SU-DHL-6 (cell line): Measurements from ENCODE around the gene SCG5.

Experiments
- H2AFZ ChIP-seq: fragments of 200-600 bp; sonication (generic); 2 replicates; pipeline ENCODE4 v1.6.1; 2014; ENCODE audit warnings: low read depth, mild to moderate bottlenecking, moderate library complexity, mixed read lengths, antibody characterized with exemption, low read length; ENCODE audit not compliant: severe bottlenecking
- H3F3A ChIP-seq: fragments of 200-600 bp; shearing (Covaris generic); 2 replicates; pipeline ENCODE4 v1.6.0; 2016; ENCODE audit warnings: antibody characterized with exemption, mild to moderate bottlenecking; ENCODE audit not compliant: insufficient read depth
- H3K27ac ChIP-seq: fragments of 200-600 bp; sonication (generic); 2 replicates; pipeline ENCODE4 v1.5.1; 2016; ENCODE audit warnings: low read depth, mild to moderate bottlenecking, low read length, moderate library complexity, mixed read lengths
- H3K27me3 ChIP-seq: fragments of 200-600 bp; sonication (generic), shearing (Covaris generic); 2 replicates; pipeline ENCODE4 v1.6.0; 2014; ENCODE audit warnings: mild to moderate bottlenecking, low read length
- H3K36me3 ChIP-seq: fragments of 200-600 bp; sonication (generic); 2 replicates; pipeline ENCODE4 v1.6.1; 2014; ENCODE audit warnings: mild to moderate bottlenecking, low read length, mixed read lengths
- H3K4me2 ChIP-seq: fragments of 300-600, 200-600 bp; shearing (Covaris generic), sonication (generic); 2 replicates; pipeline ENCODE4 v1.6.0; 2014; ENCODE audit warnings: low read length, low read depth, mild to moderate bottlenecking; ENCODE audit not compliant: poor library complexity, severe bottlenecking
- H3K4me3 ChIP-seq: fragments of 200-600 bp; sonication (generic); 2 replicates; pipeline ENCODE4 v1.5.1; 2014; ENCODE audit warnings: antibody characterized with exemption, low read length, mild to moderate bottlenecking, mixed read lengths; ENCODE audit not compliant: insufficient read depth, poor library complexity, severe bottlenecking
- H3K79me2 ChIP-seq: fragments of 200-600 bp; sonication (generic); 2 replicates; pipeline ENCODE4 v1.6.1; 2014; ENCODE audit warnings: mild to moderate bottlenecking, low read length, moderate library complexity; ENCODE audit not compliant: insufficient read depth
- H3K9ac ChIP-seq: fragments of 200-600 bp; sonication (generic); 2 replicates; pipeline ENCODE4 v1.7.0; 2014; ENCODE audit warnings: mild to moderate bottlenecking, low read length
- H3K9me2 ChIP-seq: fragments of 200-600 bp; sonication (generic); replicated peaks from 2 replicates; pipeline ENCODE4 v1.6.1; 2014; ENCODE audit warnings: low read length; ENCODE audit not compliant: insufficient read depth
- H3K9me3 ChIP-seq: fragments of 200-600 bp; sonication (generic); 2 replicates; pipeline ENCODE4 v1.6.1; 2014; ENCODE audit warnings: low read length, mixed read lengths; ENCODE audit not compliant: insufficient read depth
- H4K20me1 ChIP-seq: fragments of 200-600 bp; sonication (generic); 2 replicates; pipeline ENCODE4 v1.6.1; 2014; ENCODE audit warnings: low read depth, mild to moderate bottlenecking, antibody characterized with exemption, low read length, moderate library complexity, mixed read lengths
- CTCF ChIP-seq: fragments of 200-600 bp; sonication (generic); IDR thresholded peaks from one replicate; pipeline ENCODE4 v1.5.1; 2017; ENCODE audit warnings: antibody characterized with exemption, mild to moderate bottlenecking, low read length, moderate library complexity; ENCODE audit not compliant: insufficient read depth, poor library complexity, severe bottlenecking
- EZH2phosphoT487 ChIP-seq: fragments of 200-600 bp; sonication (generic), shearing (Covaris generic); conservative IDR thresholded peaks from 2 replicates; pipeline ENCODE4 v1.6.1; 2018; ENCODE audit warnings: mild to moderate bottlenecking, antibody characterized with exemption, low read length, moderate library complexity, mixed read lengths

Gene SCG5

DNA sequence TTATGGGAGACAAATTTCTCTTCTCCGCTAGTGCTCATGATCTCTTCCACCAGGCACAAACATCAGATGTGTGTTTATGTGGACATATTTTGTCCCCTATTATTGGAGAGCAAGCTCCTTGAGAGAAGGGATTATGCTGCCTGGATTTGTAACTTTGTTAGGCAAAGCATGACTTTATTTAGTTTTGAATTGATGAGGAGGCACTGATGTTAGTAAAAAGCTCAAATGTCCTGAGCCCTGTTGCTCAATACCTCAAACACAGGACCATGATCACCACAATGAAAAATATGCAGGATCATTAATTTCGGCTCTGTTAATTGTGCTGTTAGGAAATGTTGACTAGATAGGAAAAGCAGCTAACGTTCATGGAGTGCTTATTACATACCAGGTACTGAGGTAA, 29.1 kb downstream of the SCG5 start:
- H2AFZ ChIP-seq = no peak overlapping the region
- H3K4me3 ChIP-seq = no peak overlapping the region
- no peaks in the 10 kb centered on the region for H3F3A ChIP-seq
- H3K27me3 ChIP-seq = no peaks in the 10 kb centered on the region
- no peak overlapping the region for H3K4me2 ChIP-seq
- no peaks in the 10 kb centered on the region for H3K79me2 ChIP-seq
- H3K9ac ChIP-seq = no peak overlapping the region
- no peak for TF ChIP-seq EZH2phosphoT487
- TF ChIP-seq CTCF = no peak
- no peak overlapping the region for H3K27ac ChIP-seq
- H3K9me2 ChIP-seq = no peaks in the 10 kb centered on the region
- H4K20me1 ChIP-seq = no peaks in the 10 kb centered on the region
- H3K36me3 ChIP-seq = 0 out of 2 replicates have a peak, but pooled peaks cover 4% of the 10 kb centered on the region
- no peaks in the 10 kb centered on the region for H3K9me3 ChIP-seq

DNA sequence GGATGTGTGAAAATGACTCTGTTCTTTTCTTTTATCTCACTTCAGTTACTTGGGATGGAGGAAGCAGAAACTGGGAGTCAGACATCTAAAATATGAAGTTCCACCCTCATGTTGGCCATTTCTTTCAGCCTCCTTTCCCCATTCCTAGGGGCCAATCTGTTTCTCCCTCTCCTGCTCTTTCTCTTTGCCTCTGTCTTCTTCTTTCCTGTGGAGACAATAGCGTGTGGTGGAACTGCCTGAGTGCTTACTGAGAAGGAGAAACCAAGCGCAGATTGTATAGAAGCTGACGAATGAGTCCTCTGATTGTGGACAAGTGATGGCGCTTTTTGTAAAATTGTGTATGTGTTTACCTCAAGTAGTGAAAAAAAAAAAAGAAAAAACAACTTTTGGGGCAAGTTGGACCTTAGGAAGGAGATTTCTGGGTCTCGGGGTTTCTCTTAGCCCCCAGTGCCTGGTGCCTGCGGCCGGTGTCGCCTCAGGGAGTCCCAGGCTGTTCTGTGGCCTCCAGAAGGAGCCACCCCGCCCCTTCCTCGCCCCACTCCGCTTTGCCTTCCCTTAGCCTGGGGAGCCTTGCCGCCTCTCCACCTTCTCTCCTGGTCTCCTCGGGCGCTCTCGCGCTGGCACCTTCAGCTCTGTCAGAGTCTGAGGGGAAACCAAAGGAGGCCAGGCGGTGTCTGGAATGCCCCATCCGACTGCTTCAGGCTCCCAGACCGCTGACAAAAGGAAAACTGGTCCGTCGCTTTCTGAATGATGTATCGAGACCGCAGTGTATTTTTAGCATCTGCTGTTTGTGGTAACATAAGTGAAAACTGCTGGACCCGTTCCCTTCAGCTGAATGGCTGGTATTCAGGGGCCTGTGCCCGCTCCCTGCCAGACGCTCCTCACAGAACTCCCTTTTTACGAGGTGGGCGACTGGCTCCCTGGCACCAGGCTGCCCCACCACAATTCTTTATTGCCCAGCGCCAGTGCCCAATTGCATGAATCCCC, 30.1 kb downstream of the SCG5 start:
- Histone ChIP-seq H3K4me3 (no peak overlapping the region), H3K27ac (no peak overlapping the region), H2AFZ (no peak overlapping the region), H3K27me3 (no peaks in the 10 kb centered on the region), H3K9me2 (no peaks in the 10 kb centered on the region), H3K36me3 (0 out of 2 replicates have a peak, but pooled peaks cover 2% of the 10 kb centered on the region), H3K9ac (no peak overlapping the region), H3K4me2 (no peak overlapping the region), H3K9me3 (no peaks in the 10 kb centered on the region), H4K20me1 (no peaks in the 10 kb centered on the region), H3K79me2 (no peaks in the 10 kb centered on the region), H3F3A (no peaks in the 10 kb centered on the region)
- no peak for TF ChIP-seq EZH2phosphoT487
- no peak for TF ChIP-seq CTCF

GRCh38 chr15:32674681-32675080, 33.2 kb downstream of the SCG5 start:
- TF ChIP-seq EZH2phosphoT487 = no peak
- no peak for TF ChIP-seq CTCF
- H3K9ac ChIP-seq = no peak overlapping the region
- H3K36me3 ChIP-seq = no peaks in the 10 kb centered on the region
- H3F3A ChIP-seq = no peaks in the 10 kb centered on the region
- H3K4me3 ChIP-seq = no peak overlapping the region
- no peaks in the 10 kb centered on the region for H3K9me3 ChIP-seq
- H3K27me3 ChIP-seq = no peaks in the 10 kb centered on the region
- no peaks in the 10 kb centered on the region for H3K9me2 ChIP-seq
- H3K79me2 ChIP-seq = no peaks in the 10 kb centered on the region
- H3K27ac ChIP-seq = no peak overlapping the region
- H3K4me2 ChIP-seq = no peak overlapping the region
- no peaks in the 10 kb centered on the region for H4K20me1 ChIP-seq
- no peak overlapping the region for H2AFZ ChIP-seq
